SK-N-MC (cell line): Measurements from ENCODE around the gene FCHO1.

Experiments used
- EZH2 ChIP-seq: fragments of 200-600 bp; sonication (generic); IDR thresholded peaks from one replicate; pipeline ENCODE4 v1.6.1; 2017; ENCODE audit warnings: antibody characterized with exemption
- FOXP2 ChIP-seq: optimal IDR thresholded peaks from 2 replicates; pipeline ENCODE3; 2011; ENCODE audit warnings: mild to moderate bottlenecking, moderate library complexity; ENCODE audit not compliant: insufficient read depth; ENCODE audit errors: extremely low read length, control extremely low read depth
- POLR2AphosphoS5 ChIP-seq: IDR thresholded peaks from 2 replicates; pipeline ENCODE4 v1.6.1; 2012; ENCODE audit warnings: mild to moderate bottlenecking, low read depth, low read length, borderline replicate concordance

DNA sequence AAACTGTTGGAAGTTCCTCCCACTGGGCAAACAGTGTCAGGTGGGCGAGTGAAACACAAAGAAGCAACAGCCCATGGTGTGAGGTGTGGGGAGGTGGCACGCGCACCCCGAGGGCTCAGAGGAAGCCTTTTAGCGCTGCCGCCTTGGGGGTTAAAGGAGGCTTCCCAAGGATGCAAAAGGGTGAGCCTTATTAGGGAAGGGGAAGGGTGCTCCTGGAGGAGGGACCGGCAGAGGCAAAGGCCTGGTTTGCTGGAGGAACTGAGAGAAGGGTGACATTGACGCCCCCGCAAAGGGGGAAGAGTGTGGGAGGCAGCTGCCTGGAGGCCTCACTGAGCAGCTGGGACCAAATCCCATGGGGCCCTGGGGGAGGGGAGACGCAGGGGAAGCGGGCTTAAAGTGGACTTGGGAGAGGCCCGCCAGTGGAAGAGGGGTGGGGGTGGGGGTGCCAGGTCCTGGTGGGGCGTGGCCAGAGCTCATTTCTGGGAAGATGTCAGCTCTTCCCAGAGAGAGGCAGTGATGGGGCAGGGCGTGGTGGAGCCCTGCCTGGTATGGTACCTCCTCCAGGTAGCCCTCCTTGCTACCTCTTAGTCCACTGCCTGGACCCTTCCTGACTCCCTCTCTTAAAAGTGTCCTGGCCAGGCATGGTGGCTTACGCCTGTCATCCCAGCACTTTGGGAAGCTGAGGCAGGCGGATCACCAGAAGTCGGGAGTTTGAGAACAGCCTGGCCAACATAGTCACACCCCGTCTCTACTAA is 12.0 kb upstream of the FCHO1 start:
- TF ChIP-seq EZH2, result no peak
- peak; percentile 35 for TF ChIP-seq POLR2AphosphoS5
- no peak for TF ChIP-seq FOXP2
